NK-92 (cell line): ENCODE results near the gene DCBLD2.

Source experiments
- DNase-seq: peaks from one replicate; lab custom pipeline; 2025; ENCODE audit not compliant: unreplicated experiment; lab: John Stamatoyannopoulos, UW

Gene DCBLD2

GRCh38 chr3:98770261-98771039 lies 131.0 kb downstream of the DCBLD2 start:
- DNase-seq = no peak

- no peak for DNase-seq
Observed at GRCh38 chr3:98769448-98769847, 132.0 kb downstream of the DCBLD2 start.

- no peak for DNase-seq
Observed at GRCh38 chr3:98768961-98769360, 132.5 kb downstream of the DCBLD2 start.

GRCh38 chr3:98766924-98767323 lies 134.6 kb downstream of the DCBLD2 start:
- DNase-seq = no peak

GRCh38 chr3:98765721-98766120 lies 135.8 kb downstream of the DCBLD2 start:
- DNase-seq = no peak

- no peak for DNase-seq
Observed at GRCh38 chr3:98764472-98764884, 137.0 kb downstream of the DCBLD2 start.

GRCh38 chr3:98763819-98764418 lies 137.6 kb downstream of the DCBLD2 start:
- DNase-seq = no peak

- DNase-seq = no peak
Observed at GRCh38 chr3:98763076-98763475, 138.4 kb downstream of the DCBLD2 start, which contains the start of gene ST3GAL6. ST3GAL6 (plus strand) TSS chr3:98763340; CDS start chr3:98768441, 5,101 bp downstream.

- no peak for DNase-seq
Observed at GRCh38 chr3:98761643-98762229, 139.8 kb downstream of the DCBLD2 start.

- DNase-seq = no peak
Observed at GRCh38 chr3:98759629-98760028, 141.9 kb downstream of the DCBLD2 start.

GRCh38 chr3:98755601-98756000 lies 145.9 kb downstream of the DCBLD2 start:
- DNase-seq = no peak

- no peak for DNase-seq
Observed at GRCh38 chr3:98754483-98754882, 147.0 kb downstream of the DCBLD2 start.

GRCh38 chr3:98750276-98750919 lies 151.1 kb downstream of the DCBLD2 start:
- no peak for DNase-seq

GRCh38 chr3:98746882-98747281 lies 154.6 kb downstream of the DCBLD2 start:
- no peak for DNase-seq

GRCh38 chr3:98746122-98746521 lies 155.4 kb downstream of the DCBLD2 start:
- no peak for DNase-seq
